Activated T-helper 1 cell treated with anti-CD3 and anti-CD28 coated beads, Interleukin-12 subunit alpha, Interleukin-12 subunit beta, Interleukin-2, Interleukin-4 antibody, amounts not matched to agents 30 ng/mL and 10 ng/mL and 1 ng/mL, durations not matched to agents 14 hours and 24 hours and 36 hours (primary cell): ENCODE results near the gene MAPK8IP1. TPM values are rescaled to one million over a fixed set of nuclear protein-coding genes. Genes with fewer than 3 reads are reported as not detected.

Experiments used
- DNase-seq: peaks from one replicate; pipeline ENCODE4 v3.0.0; 2021; ENCODE audit warnings: low spot score
- H3K27ac Mint-ChIP-seq: one replicate; pipeline ENCODE4 v1.8.0; 2021; ENCODE audit warnings: mild to moderate bottlenecking, mixed read lengths
- H3K27me3 Mint-ChIP-seq: one replicate; pipeline ENCODE4 v1.8.0; 2022; ENCODE audit warnings: mild to moderate bottlenecking, moderate library complexity, mixed read lengths; ENCODE audit not compliant: insufficient read depth
- H3K36me3 Mint-ChIP-seq: one replicate; pipeline ENCODE4 v1.8.0; 2021; ENCODE audit warnings: low read depth, mixed read lengths
- H3K4me1 Mint-ChIP-seq: one replicate; pipeline ENCODE4 v1.8.0; 2021; ENCODE audit warnings: low read depth, mixed read lengths
- H3K4me3 Mint-ChIP-seq: one replicate; pipeline ENCODE4 v1.8.0; 2021; ENCODE audit warnings: mild to moderate bottlenecking, moderate library complexity, mixed read lengths
- H3K9me3 Mint-ChIP-seq: one replicate; pipeline ENCODE4 v1.8.0; 2021; ENCODE audit warnings: mixed read lengths
- intact Hi-C: fragments of 100-400 bp; cut with micrococcal nuclease; formaldehyde crosslinking; loops from one replicate; pipeline ENCODE4 v1.15.1; 2024
- total RNA-seq: library from RNA; stranded (reverse); gene quantifications from 2 replicates; pipeline ENCODE4 v1.2.3, GENCODE V29; 2022

The MAPK8IP1 gene
- total RNA-seq, 1 donor from 2014 or later = 0.91 TPM

GRCh38 chr11:45910623-45911022 is 25.2 kb downstream of the MAPK8IP1 start:
- H3K9me3 Mint-ChIP-seq = no peaks in the 10 kb centered on the region
- no peaks in the 10 kb centered on the region for H3K27me3 Mint-ChIP-seq
- intact Hi-C loops = no loop called here
- H3K4me3 Mint-ChIP-seq = no peak overlapping the region
- no peaks in the 10 kb centered on the region for H3K4me1 Mint-ChIP-seq
- H3K36me3 Mint-ChIP-seq = peaks cover 5% of the 10 kb centered on the region
- H3K27ac Mint-ChIP-seq = no peak overlapping the region
- no peak for DNase-seq

DNA sequence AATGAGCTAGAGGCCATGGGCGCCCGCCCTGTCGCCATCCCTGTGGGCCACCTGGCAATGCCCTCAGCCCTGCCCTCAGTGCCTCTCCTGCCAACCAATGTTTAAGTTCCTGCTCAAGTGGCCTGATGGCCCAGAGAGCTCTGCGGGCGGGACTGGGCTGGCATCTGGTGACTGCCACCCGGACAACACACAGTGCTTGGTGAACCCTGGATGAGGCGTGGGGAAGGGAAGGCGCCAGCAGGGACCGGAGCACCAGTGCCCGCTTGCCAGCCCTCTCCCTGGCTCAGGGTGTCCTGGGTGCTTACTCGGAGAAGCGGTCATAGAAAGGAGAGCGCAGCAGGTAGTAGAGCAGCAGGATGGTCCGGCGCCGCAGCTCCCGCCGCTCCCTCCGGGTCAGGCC is 28.1 kb downstream of the MAPK8IP1 start:
- H3K27ac Mint-ChIP-seq = no peak overlapping the region
- H3K36me3 Mint-ChIP-seq = peaks cover 7% of the 10 kb centered on the region
- intact Hi-C loops = no loop called here

DNA sequence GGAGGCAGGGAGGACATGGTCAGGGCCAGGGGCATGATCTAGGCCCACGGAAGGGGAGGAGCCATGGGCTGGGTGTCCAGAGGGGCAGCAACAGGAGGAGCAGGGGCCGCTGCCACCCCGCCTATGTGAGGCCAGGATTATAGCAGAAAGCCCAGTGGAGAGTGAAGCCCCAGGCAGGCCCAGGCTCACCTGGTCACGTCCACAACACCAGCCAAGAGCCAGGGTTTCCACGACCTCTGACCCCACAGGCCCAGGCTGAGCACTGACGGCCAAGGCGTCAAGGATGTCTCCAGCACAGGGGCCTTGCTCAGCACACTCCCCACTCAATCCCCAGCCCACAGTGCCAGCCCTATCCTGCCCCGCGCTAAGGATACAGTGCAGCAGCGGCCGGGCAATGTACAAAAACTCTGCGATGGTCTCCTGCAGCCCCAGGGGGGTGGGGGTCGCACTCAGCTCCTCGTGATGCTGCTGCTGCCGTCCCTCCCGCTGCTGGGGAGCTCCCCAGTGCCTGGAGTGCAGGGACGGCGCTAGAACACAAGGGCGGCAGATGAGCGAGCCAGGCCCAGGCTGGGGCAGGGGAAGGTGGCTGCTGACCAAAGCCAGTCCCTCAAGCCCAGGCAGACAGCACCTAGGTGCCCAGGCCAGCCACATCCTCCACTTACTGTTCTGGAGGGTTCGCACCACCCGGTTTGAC is 28.6 kb downstream of the MAPK8IP1 start:
- intact Hi-C loops = no loop called here
- no peak for DNase-seq
- Mint-ChIP-seq H3K36me3 (peaks cover 7% of the 10 kb centered on the region), H3K9me3 (no peaks in the 10 kb centered on the region), H3K4me1 (peaks cover 20% of the 10 kb centered on the region), H3K4me3 (no peak overlapping the region), H3K27me3 (no peaks in the 10 kb centered on the region), H3K27ac (no peak overlapping the region)

More for the DNA sequence above, 28.1 kb downstream of the MAPK8IP1 start:
- Mint-ChIP-seq H3K4me3 (no peak overlapping the region), H3K9me3 (no peaks in the 10 kb centered on the region), H3K4me1 (peaks cover 15% of the 10 kb centered on the region), H3K27me3 (no peaks in the 10 kb centered on the region)
- DNase-seq = no peak

DNA sequence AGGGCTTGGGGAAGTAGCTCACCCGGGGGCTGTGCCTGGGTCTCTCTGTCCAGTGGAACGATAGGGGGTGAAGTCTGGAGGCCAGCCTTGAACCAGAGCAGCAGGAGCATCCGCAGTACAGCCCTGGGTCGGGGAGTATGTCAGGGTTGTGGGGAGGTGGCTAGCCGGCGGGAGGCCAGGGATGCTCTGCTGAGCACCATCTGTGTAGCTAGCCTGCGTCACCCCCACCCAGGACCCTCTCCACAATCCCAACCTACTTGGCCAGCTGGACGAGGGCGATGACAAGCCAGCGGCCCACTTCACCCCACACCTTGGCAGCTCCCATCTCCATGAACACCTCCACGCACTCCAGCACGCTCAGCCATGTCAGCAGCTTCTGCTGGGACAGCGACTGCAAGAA is 30.0 kb downstream of the MAPK8IP1 start:
- peaks cover 22% of the 10 kb centered on the region for H3K4me1 Mint-ChIP-seq
- intact Hi-C loops = loop anchor here (5.0 kb wide), 1 partner anchor 1022 kb away; the partner anchor contains the start of gene CSTPP1
- H3K9me3 Mint-ChIP-seq = no peaks in the 10 kb centered on the region
- H3K4me3 Mint-ChIP-seq = peak overlapping the region; percentile 22
- H3K27ac Mint-ChIP-seq = no peak overlapping the region
- peaks cover 7% of the 10 kb centered on the region for H3K36me3 Mint-ChIP-seq
- DNase-seq = no peak
- no peaks in the 10 kb centered on the region for H3K27me3 Mint-ChIP-seq

- Mint-ChIP-seq H3K27me3 (peaks cover 10% of the 10 kb centered on the region), H3K9me3 (no peaks in the 10 kb centered on the region), H3K4me1 (peaks cover 22% of the 10 kb centered on the region)
These were observed 31.8 kb downstream of the MAPK8IP1 start for GRCh38 chr11:45917286-45917622.

GRCh38 chr11:45917623-45918330 is 32.3 kb downstream of the MAPK8IP1 start, which contains the start of gene PEX16:
PEX16 (minus strand) TSS chr11:45917877; CDS start chr11:45917811, 66 bp downstream.
- peak within 1 kb of the TSS; percentile 98 for H3K4me3 Mint-ChIP-seq
- intact Hi-C loops = loop anchor here (1.0 to 5.0 kb wide), 15 partner anchors 18 to 1849 kb away; partner anchors contain the start of genes AMBRA1, ATG13, CRY2 and CSTPP1
- H3K4me1 Mint-ChIP-seq = peaks cover 22% of the 10 kb centered on the region
- H3K36me3 Mint-ChIP-seq = peaks cover 9% of the 10 kb centered on the region
- no peaks in the 10 kb centered on the region for H3K9me3 Mint-ChIP-seq
- DNase-seq = peak; percentile 97
- peak within 1 kb of the TSS; percentile 92 for H3K27ac Mint-ChIP-seq
- peaks cover 10% of the 10 kb centered on the region for H3K27me3 Mint-ChIP-seq

More at GRCh38 chr11:45917286-45917622, 31.8 kb downstream of the MAPK8IP1 start:
- H3K4me3 Mint-ChIP-seq = peak overlapping the region; percentile 98
- H3K27ac Mint-ChIP-seq = peak overlapping the region; percentile 92
- intact Hi-C loops = loop anchor here (2.0 to 5.0 kb wide), 3 partner anchors 700 to 1510 kb away; partner anchors contain the start of genes ATG13, CSTPP1, HARBI1 and PSMC3
- no peak for DNase-seq
- H3K36me3 Mint-ChIP-seq = peaks cover 9% of the 10 kb centered on the region

DNA sequence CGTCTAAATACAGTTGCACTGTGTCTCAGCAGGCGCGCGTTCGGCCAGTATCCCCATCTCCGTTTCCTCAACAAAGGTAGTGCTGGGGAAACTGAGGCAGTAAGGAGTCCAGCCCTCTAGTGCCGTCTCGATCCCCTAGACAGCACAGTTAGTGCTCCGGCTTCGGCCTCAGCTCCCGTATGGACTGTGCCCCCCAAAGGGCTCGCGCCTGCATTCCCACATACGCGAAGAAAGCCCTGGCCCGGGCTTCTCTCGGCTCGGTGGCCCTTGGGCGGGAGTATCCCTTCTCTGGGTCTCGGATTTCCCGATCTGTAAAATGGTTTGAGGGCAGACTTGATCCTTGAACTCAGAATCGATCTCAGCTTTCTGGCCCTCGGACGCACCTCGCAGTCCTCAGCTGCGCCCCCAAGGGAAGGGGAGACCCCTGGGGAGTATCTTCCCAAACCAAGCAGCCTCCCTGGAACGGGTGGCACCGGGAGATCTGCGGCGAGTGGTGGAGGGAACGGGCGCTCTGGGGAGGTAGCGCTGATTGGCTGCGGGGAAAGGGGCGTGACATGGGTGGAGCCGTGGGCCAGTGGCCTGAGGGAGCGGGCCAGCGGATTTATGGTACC is 33.0 kb downstream of the MAPK8IP1 start:
- Mint-ChIP-seq H3K27ac (peak overlapping the region; percentile 92), H3K4me1 (peaks cover 22% of the 10 kb centered on the region)
- DNase-seq = peak; percentile 63

DNA sequence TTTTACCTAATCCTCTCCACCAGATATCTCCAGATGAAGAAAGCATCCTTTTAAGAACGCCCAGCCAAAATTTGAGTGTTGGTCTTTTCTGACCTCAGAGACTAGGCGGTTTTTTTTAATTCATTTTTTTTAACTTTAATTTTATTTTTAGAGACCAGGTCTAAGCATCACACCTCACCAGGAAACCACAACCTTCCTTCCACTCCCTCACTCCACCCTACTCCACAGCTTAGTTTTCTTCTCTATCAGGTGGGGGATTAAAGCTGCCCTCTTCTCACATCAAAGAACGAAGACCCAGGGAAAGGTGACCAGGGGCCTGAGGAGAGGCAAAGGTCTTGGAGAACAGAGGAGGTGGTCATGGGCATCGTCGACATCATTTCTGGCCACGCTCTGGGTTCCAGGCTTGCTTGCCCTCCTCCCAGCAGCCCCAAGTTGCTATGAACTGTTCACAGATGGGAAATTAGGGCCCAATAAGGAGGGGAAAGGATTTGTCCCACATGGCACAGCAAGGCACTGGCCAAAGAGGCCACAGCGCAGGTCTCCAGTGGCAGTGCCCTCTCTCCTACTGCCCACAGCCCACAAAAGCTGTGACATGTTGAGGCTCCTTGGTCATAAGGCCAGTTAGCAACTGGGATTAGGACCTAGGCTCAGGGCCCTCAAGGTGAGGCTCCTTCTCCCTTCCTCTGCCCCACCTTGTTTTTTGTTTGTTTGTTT is 33.7 kb downstream of the MAPK8IP1 start:
- intact Hi-C loops = loop anchor here (1.0 to 5.0 kb wide), 13 partner anchors 20 to 1848 kb away; partner anchors contain the start of genes AMBRA1, CRY2, CSTPP1 and DGKZ
- Mint-ChIP-seq H3K4me1 (peaks cover 22% of the 10 kb centered on the region), H3K27me3 (peaks cover 18% of the 10 kb centered on the region), H3K4me3 (peak overlapping the region; percentile 98), H3K27ac (no peak overlapping the region), H3K36me3 (peaks cover 6% of the 10 kb centered on the region), H3K9me3 (no peaks in the 10 kb centered on the region)
- no peak for DNase-seq

More for the DNA sequence above, 33.0 kb downstream of the MAPK8IP1 start:
- intact Hi-C loops = loop anchor here (1.0 to 5.0 kb wide), 13 partner anchors 19 to 1848 kb away; partner anchors contain the start of genes AMBRA1, CRY2, CSTPP1 and DGKZ
- H3K27me3 Mint-ChIP-seq = peaks cover 13% of the 10 kb centered on the region
- H3K4me3 Mint-ChIP-seq = peak overlapping the region; percentile 98
- H3K9me3 Mint-ChIP-seq = no peaks in the 10 kb centered on the region
- peaks cover 8% of the 10 kb centered on the region for H3K36me3 Mint-ChIP-seq

DNA sequence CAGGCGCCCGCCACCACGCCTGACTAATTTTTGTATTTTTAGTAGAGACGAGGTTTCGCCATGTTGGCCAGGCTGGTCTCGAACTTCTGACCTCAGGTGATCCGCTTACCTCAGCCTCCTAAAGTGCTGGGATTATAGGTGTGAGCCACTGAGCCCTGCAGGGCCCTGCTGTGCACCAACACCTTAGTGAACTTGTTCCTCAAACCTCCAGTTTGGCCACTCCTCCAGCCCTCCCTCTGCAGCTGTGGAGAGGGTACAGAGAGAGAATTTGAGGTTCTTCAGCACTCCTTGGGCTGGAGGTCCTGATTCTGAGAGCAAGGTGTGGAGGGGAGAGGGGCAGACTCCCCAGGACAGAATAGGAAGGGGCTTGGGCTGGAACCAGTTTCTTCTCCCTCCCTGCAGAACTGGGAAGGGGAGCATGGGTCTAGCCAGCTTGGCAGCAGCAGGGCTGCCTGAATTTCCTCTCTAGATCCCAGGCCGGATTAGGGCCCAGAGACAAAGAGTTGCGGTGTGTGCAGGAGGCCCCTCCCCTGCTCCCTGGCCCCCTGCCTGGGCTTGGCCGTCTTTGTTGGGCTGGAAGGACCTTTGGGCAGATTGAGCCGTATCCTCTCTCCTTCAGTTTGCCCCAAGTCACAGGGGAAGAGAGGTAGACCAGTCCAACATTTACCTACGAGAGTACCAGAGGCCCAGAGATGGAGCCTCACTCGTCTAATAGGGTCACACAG is 34.5 kb downstream of the MAPK8IP1 start:
- Mint-ChIP-seq H3K27ac (no peak overlapping the region), H3K9me3 (no peaks in the 10 kb centered on the region)
- DNase-seq = no peak

DNA sequence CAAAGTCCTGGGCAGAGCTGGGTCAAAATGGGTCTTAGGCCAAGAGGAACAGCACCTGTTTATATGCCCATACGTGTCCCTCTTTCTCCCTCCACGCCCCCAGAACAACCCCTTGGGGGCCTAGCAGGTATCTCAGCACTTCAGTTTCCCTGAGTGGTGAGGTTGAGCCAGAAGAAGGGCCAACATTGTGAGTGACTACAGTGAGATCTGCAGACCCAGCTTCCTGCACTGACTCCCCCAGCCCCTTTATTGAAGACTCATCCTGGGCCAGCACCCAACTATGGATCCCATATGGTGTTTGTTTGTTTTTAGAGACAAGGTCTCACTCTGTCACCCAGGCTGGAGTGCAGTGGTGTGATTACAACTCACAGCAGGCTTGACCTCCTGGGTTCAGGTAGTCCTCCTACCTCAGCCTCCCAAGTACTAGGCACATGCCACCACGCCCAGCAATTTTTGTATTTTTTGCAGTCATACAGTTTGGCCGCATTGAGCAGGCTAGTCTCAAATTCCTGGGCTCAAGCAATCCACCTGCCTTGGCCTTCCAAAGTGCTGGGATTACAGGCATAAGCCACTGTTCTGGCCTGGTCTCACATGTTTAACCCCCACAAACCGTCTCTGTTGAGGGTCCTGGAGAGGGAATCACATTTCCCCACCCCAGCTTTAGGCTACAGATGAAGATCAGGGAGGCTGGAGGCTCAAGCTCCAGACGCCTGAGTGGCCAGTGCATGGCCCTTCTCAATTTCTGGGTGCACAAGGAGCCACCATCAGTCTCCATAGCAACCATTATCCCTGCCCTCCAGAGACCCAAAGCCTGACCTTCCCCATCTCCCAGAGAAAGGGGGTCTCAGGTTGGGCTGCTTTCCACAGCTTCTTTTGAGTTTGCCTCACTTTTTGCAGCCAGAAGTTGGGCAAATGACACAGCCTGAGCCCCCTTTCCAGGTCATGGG is 35.4 kb downstream of the MAPK8IP1 start:
- Mint-ChIP-seq H3K9me3 (no peaks in the 10 kb centered on the region), H3K4me3 (peak overlapping the region; percentile 35), H3K27ac (no peak overlapping the region), H3K4me1 (peaks cover 22% of the 10 kb centered on the region), H3K27me3 (peaks cover 29% of the 10 kb centered on the region), H3K36me3 (peaks cover 6% of the 10 kb centered on the region)
- DNase-seq = no peak
- intact Hi-C loops = no loop called here

More for the DNA sequence above, 34.5 kb downstream of the MAPK8IP1 start:
- intact Hi-C loops = loop anchor here (2.0 to 5.0 kb wide), 3 partner anchors 199 to 1847 kb away; partner anchors contain the start of genes CSTPP1 and FNBP4
- H3K27me3 Mint-ChIP-seq = peaks cover 26% of the 10 kb centered on the region
- peaks cover 6% of the 10 kb centered on the region for H3K36me3 Mint-ChIP-seq
- H3K4me1 Mint-ChIP-seq = peaks cover 22% of the 10 kb centered on the region
- H3K4me3 Mint-ChIP-seq = peak overlapping the region; percentile 73
